Activated CD8-positive, alpha-beta memory T cell treated with anti-CD3 and anti-CD28 coated beads, Interleukin-2, amount 50 U/mL, for 4 hours (primary cell): Measurements from ENCODE around the gene GALNT10.

ENCODE experiments used
- DNase-seq: peaks from one replicate; pipeline ENCODE4 v3.0.0-alpha.2; 2020

The GALNT10 gene

DNA sequence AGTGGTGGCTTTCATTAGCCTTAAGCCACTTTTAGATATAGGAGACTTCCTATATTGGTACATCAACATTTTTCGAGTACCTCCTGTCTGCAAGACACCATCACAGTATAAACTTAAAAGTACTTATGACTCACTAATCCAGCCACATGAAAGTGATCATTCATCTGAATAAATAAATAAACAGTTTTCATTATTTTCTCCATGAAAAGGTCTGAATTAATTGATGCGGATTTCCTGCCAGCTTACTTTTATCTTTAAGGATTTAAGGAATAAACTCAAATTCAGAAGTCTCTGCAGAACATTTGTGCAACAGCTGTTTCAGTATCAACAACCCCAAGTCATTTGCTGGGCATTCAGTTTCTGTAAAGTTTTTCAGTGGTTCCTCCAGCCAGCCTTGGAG, 259.3 kb downstream of the GALNT10 start:
- DNase-seq = no peak

DNA sequence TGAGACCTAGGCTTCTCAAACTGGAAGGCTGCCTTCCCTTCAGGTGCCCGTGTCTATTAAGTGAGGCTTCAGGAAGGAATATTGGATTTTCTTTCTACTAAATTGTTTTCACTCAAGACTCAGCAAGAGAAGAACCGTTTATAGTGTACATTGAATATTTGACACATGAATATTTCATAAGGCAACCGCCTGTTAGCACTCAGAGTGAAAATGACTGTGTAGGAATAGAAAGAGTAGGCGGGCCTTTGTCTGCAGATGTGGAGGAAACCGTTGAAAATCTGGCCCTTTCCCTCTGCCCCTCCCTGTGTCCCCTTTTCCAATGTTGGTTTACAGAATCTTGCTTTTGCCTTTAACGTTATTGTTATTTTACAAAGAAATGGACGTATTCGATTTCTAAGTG, 261.4 kb downstream of the GALNT10 start:
- no peak for DNase-seq

DNA sequence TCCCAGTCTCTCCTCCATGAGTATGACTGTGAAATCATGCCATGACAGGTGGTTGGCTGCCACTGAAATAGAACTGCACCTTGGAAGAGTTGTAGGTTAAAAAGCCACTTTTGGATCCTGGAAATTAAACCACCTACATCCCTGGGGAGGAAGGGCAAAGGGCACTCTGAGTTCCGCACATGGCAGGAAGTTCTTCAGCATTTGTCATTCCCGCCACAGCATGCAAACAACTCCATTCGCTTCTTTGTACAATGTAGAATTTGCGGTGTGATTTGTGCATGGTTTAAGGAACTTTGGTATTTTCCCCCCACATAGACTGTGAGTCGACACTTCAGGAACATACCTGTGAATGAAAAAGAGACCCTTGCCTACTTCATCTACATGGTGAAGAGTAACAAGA, 265.1 kb downstream of the GALNT10 start:
- no peak for DNase-seq

DNA sequence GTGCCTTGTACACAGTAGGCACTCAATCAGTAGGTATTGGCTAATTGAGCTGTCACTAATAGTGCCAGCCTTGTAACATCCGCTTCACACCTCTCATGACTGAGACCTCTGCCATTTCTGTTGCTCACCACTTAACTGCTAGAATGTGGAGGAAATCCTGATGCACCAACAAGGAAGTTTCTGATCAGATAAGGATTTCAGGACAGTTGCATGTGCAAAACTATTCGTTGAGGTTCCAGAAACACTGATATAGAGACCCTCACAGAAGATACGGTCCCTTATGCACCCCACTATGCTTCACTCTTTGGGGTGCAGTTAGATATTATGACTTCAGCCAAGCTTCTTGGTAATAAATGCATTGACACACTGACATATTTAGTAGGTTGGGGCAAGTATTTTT, 266.0 kb downstream of the GALNT10 start:
- DNase-seq = no peak

DNA sequence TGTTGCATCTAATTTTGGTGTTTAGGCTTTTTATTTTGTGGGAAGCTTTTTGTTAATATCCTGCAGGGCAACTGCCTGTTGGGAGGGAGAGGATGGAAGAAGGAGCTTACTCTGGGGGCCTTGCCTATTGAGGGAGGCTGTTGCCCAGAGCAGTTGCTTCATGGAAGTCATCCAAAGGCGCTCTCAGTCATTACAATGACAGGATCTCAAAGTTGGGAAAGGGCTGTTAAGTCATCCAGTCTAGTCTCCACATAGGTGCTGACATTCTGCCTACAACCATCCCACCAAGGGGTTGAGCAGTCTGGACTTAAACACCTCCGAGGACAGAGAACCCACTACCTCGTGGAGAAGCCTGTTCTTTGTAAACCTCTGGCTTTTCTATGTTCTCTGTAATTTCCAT, 268.5 kb downstream of the GALNT10 start:
- no peak for DNase-seq

DNA sequence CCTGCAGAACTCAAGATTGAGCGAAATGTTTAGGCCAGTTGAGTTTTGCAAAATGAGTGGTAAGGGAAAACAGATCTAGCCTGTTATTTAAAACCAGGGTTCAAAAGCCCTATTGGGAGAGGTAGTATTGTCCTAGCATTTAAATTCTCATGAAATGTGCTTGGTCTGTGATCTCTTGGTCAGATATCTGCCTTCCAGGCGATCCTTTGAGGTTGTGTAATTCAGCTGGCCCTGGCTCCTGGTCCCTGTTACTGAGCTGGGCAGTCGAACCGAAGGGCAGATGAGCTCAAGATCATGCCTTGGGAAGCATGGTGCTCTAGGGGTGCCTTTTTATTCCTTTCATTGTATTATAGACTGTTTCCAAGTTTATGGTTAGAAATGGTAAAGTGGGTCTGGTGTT, 269.6 kb downstream of the GALNT10 start:
- DNase-seq = no peak

DNA sequence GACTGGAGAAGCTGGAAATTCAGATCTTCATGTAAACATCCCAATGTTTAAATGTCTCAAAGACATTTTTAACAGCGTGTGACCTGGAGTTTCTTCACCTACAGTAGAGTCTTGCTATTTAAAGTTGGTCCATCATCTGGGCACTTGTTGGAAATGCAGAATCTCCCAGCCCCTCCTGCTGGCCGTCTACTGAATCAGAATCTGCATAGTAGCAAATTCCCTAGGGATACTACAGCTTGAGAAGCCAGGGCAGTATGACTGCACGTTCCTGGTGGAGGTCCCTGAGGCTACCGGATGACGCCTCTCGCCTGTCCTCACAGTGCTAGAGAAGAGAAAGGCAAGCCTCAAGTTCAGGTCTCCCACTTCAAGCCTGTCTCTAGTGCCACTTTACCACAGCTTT, 271.0 kb downstream of the GALNT10 start:
- DNase-seq = no peak

DNA sequence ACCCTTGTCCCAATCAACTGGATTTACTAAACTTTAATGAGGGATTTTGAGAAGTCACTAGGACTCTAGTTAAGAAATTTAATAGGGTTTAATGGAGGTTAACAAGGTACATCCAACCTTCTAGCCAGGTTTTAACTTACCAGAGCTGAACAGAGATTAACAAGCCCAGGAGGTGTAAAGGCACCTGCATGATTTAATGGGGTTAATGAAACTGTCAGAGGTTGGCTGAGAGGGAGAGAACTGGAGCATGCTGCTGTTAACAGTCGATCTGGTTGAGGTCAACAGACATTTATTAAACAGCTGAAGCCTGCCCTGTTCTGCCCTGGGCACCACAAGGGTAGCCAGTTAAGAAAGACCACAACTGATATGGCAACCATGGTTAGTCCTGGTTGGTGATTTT, 273.9 kb downstream of the GALNT10 start:
- no peak for DNase-seq

DNA sequence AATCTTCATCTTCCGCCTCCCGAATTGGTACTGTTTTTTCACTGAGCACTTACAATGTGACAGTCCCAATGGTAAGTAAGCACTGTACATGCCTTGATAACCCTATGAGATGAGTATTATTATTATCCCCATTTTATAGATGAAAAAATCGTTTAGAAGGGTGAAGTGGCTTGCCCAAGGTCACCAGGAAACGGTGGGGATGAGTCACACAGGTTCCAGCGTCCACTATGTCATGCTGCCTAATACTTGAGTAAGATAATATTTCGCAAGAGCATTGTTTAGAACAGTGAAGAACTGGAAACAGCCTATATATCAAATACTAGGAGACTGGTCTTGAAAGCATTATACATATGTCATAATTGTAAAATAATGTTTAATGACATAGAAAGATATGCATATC, 274.6 kb downstream of the GALNT10 start:
- no peak for DNase-seq

DNA sequence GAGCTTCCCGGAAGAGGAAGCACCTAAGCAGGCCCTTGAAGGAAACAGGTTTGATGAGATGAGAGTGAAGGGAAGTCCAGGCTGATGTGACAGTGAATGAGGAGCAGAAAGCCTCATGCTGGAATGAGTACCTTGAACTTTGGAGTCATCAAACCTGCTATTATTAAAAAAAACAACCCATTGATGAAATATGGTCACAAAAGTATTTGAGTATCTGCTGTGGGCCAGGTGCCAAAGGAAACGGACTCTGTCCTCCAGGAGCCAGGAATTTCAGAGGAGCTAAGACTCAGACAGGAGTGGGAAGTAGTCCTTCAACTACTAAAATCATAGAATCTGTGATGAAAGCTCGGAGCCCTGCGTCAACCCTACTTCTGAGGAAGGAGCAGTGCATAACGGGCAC, 275.6 kb downstream of the GALNT10 start:
- no peak for DNase-seq

DNA sequence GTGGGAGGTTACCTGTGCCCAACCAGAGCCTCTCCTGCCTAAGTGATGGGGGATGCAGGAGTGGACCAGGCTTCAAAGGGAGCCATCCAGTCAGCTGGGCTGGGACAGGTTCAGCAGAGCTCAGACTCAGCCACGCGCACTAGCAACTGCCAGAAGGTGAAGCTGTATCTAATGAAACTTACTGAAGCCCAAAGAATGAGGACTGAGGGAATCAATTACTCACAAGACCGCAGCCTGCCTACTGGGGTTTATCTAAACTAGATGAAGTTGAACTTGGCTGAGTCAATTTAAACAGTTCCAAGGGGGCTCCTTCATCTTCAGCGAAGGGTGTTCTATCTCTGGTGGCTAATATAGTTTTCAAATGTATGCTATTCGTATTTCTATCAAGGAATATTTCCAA, 276.1 kb downstream of the GALNT10 start:
- DNase-seq = no peak

DNA sequence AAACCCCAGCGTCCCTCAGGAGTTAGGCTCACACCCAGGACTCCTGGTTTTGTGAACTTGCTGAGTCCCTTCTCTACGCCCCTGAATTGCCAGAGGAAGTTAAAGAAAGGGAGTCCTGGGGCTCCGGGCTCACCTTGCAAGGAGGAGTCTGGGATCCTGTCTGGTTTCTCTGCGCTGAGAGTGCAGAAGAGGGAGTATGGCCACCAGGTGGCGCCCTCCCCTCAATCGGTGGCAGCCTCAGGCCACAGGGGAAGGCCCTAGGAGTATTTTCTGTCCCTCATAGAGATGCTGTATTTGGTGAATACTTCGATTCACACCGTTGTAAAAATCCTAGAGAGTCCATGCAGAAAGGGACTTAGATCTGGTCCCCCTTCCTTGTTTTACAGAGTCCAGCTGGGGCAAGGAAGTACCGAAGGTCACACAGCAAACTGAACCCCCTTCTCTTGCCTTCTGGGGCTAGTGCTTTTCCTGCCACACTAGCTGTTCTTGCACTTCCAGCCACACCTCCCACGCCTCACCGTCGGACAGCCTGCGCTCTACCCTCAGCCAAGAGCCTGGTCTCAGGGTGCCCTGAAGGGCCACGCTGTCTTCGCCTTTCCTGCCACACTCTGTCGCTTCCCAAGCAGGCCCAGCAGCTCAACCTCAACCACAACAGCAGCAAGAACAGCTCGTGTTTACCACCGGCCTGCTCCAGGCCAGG, 277.3 kb downstream of the GALNT10 start:
- peak; percentile 74 for DNase-seq

DNA sequence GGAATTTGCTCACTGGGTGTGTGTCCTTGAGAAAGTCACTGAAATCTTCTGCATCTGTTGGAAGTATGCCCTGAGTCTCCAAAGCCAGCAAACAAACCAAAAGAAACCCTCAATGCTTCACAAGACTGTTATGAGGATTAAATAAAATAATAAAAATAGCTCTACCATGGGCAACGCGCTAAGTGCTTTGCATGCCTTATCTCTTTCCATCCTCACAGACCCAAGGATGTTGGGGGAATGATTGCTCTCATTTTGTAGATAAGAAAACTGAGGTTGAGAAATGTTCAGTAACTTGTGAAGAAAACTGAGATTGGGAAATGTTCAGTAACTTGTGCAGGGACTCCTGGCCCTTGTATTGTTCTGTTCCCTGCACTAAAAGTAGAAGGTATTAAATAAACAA, 279.6 kb downstream of the GALNT10 start:
- no peak for DNase-seq
